AG10803 (cell line): ENCODE results near the gene ZNF664.

ENCODE experiments used
- DNase-seq: peaks from one replicate; pipeline ENCODE4 v3.0.0; 2010; ENCODE audit warnings: low read depth
- H3K4me3 ChIP-seq: 2 replicates; pipeline ENCODE4 v1.5.1; 2011; ENCODE audit warnings: mild to moderate bottlenecking, low read length, control low read depth
- CTCF ChIP-seq: conservative IDR thresholded peaks from 2 replicates; pipeline ENCODE4 v1.5.1; 2011; ENCODE audit warnings: mild to moderate bottlenecking, low read length, control low read depth, inconsistent platforms

ZNF664 gene

GRCh38 chr12:124019115-124019514 lies 46.1 kb downstream of the ZNF664 start:
- no peak for TF ChIP-seq CTCF
- DNase-seq = no peak
- H3K4me3 ChIP-seq = no peak overlapping the region

- DNase-seq = peak; percentile 91
- TF ChIP-seq CTCF = no peak
- H3K4me3 ChIP-seq = no peak overlapping the region
Measured at GRCh38 chr12:124020514-124020949, 47.5 kb downstream of the ZNF664 start.

- TF ChIP-seq CTCF = no peak
- H3K4me3 ChIP-seq = no peak overlapping the region
- DNase-seq = no peak
Measured at GRCh38 chr12:124021007-124021406, 48.0 kb downstream of the ZNF664 start.

GRCh38 chr12:124022161-124022560 lies 49.1 kb downstream of the ZNF664 start:
- TF ChIP-seq CTCF = no peak
- no peak for DNase-seq
- no peak overlapping the region for H3K4me3 ChIP-seq

GRCh38 chr12:124024263-124024678 lies 51.3 kb downstream of the ZNF664 start:
- TF ChIP-seq CTCF = no peak
- H3K4me3 ChIP-seq = no peak overlapping the region
- peak; percentile 62 for DNase-seq

GRCh38 chr12:124024776-124025175 lies 51.8 kb downstream of the ZNF664 start:
- TF ChIP-seq CTCF = no peak
- DNase-seq = no peak
- no peak overlapping the region for H3K4me3 ChIP-seq

- DNase-seq = no peak
- no peak for TF ChIP-seq CTCF
- no peak overlapping the region for H3K4me3 ChIP-seq
Measured at GRCh38 chr12:124025661-124026060, 52.6 kb downstream of the ZNF664 start.
